Neuronal stem cell (in vitro differentiated cells): ENCODE data around the gene SEC24C.

Experiments
- DNase-seq: peaks from one replicate; pipeline ENCODE4 v3.0.0-alpha.2; 2013; ENCODE audit warnings: low spot score
- H2AFZ ChIP-seq: one replicate; pipeline ENCODE4 v1.6.1; 2013; ENCODE audit warnings: mild to moderate bottlenecking, low read length, inconsistent platforms
- H2AK5ac ChIP-seq: 2 replicates; pipeline ENCODE4 v1.6.1; 2013; ENCODE audit warnings: low read depth, mild to moderate bottlenecking, inconsistent platforms, low read length, moderate library complexity, mixed read lengths
- H2BK120ac ChIP-seq: 2 replicates; pipeline ENCODE4 v1.6.1; 2013; ENCODE audit warnings: low read depth, mild to moderate bottlenecking, inconsistent platforms, low read length, moderate library complexity, mixed read lengths
- H2BK12ac ChIP-seq: one replicate; pipeline ENCODE4 v1.6.1; 2013; ENCODE audit warnings: low read length, inconsistent platforms
- H2BK15ac ChIP-seq: 2 replicates; pipeline ENCODE4 v1.6.1; 2013; ENCODE audit warnings: mild to moderate bottlenecking, low read length, inconsistent platforms, mixed read lengths
- H2BK5ac ChIP-seq: one replicate; pipeline ENCODE4 v1.6.1; 2013; ENCODE audit warnings: inconsistent platforms, mild to moderate bottlenecking, low read length, moderate library complexity
- H3K14ac ChIP-seq: one replicate; pipeline ENCODE4 v1.6.1; 2013; ENCODE audit warnings: low read length, inconsistent platforms
- H3K18ac ChIP-seq: 2 replicates; pipeline ENCODE4 v1.6.1; 2013; ENCODE audit warnings: low read length, inconsistent platforms
- H3K23ac ChIP-seq: 2 replicates; pipeline ENCODE4 v1.6.1; 2013; ENCODE audit warnings: low read depth, mild to moderate bottlenecking, mixed read lengths, low read length, inconsistent platforms; ENCODE audit not compliant: poor library complexity
- H3K27ac ChIP-seq: replicated peaks from 3 replicates; pipeline ENCODE4 v1.5.1; 2013; ENCODE audit warnings: low read length, inconsistent platforms
- H3K27me3 ChIP-seq, 3 experiments: 2 replicates each; pipeline ENCODE4 v1.6.1; 2013; ENCODE audit warnings: low read length in 3 of 3, mild to moderate bottlenecking in 2 of 3, inconsistent platforms in 1 of 3, low read depth in 1 of 3, mixed read lengths in 1 of 3, moderate library complexity in 1 of 3; ENCODE audit not compliant: control insufficient read depth in 3 of 3, insufficient read depth in 3 of 3
- H3K36me3 ChIP-seq, 2 donors: replicated peaks in 1 of 2; 2 replicates each; pipeline ENCODE4 v1.6.1; 2013; ENCODE audit warnings: low read length in 2 of 2; ENCODE audit not compliant: control insufficient read depth in 2 of 2, insufficient read depth in 2 of 2
- H3K4ac ChIP-seq: 2 replicates; pipeline ENCODE4 v1.6.1; 2013; ENCODE audit warnings: inconsistent platforms, mild to moderate bottlenecking, low read length, moderate library complexity
- H3K4me1 ChIP-seq, 2 donors: 1 replicate in 1 of 2; 2 replicates in 1 of 2; pipeline ENCODE4 v1.6.1; 2013; ENCODE audit warnings: low read length in 2 of 2, low read depth in 1 of 2; ENCODE audit not compliant: control insufficient read depth in 2 of 2, insufficient read depth in 1 of 2
- H3K4me2 ChIP-seq: one replicate; pipeline ENCODE4 v1.6.1; 2013; ENCODE audit warnings: mild to moderate bottlenecking, low read length, inconsistent platforms; ENCODE audit not compliant: insufficient read depth, poor library complexity, severe bottlenecking
- H3K4me3 ChIP-seq, 2 donors: 2 replicates each; pipeline ENCODE4 v1.5.1; 2013; ENCODE audit warnings: low read length in 2 of 2, mild to moderate bottlenecking in 2 of 2, inconsistent platforms in 1 of 2, moderate library complexity in 1 of 2
- H3K79me1 ChIP-seq: one replicate; pipeline ENCODE4 v1.6.1; 2013; ENCODE audit warnings: low read depth, mild to moderate bottlenecking, inconsistent platforms, low read length, moderate library complexity
- H3K9ac ChIP-seq: one replicate; pipeline ENCODE4 v1.6.1; 2013; ENCODE audit warnings: mild to moderate bottlenecking, low read depth, low read length, inconsistent platforms; ENCODE audit not compliant: poor library complexity
- H3K9me3 ChIP-seq, 2 donors: replicated peaks in 1 of 2; 2 replicates each; pipeline versions ENCODE3 to v1.6.1; 2013; ENCODE audit warnings: low read length in 2 of 2, mild to moderate bottlenecking in 2 of 2, inconsistent platforms in 1 of 2, low read depth in 1 of 2, mixed read lengths in 1 of 2, moderate library complexity in 1 of 2; ENCODE audit not compliant: control insufficient read depth in 2 of 2, insufficient read depth in 1 of 2
- H4K8ac ChIP-seq: one replicate; pipeline ENCODE4 v1.6.1; 2013; ENCODE audit warnings: low read depth, mild to moderate bottlenecking, inconsistent platforms, low read length, moderate library complexity
- H4K91ac ChIP-seq: one replicate; pipeline ENCODE4 v1.6.1; 2013; ENCODE audit warnings: low read length, low read depth, mild to moderate bottlenecking, inconsistent platforms; ENCODE audit not compliant: poor library complexity
- WGBS, 2 donors: extraction: QIAGEN DNeasy Blood & Tissue Kit; methylation state at CpG; one replicate each; pipeline ENCODE4 v1.1.7; 2013; ENCODE audit warnings: missing lambda C conversion rate in 2 of 2, mixed read lengths in 1 of 2; ENCODE audit not compliant: insufficient read length in 2 of 2, insufficient replicate concordance in 1 of 2; ENCODE audit errors: extremely low coverage in 2 of 2; 5-methylcytosine and 5-hydroxymethylcytosine counted together

The SEC24C gene

DNA sequence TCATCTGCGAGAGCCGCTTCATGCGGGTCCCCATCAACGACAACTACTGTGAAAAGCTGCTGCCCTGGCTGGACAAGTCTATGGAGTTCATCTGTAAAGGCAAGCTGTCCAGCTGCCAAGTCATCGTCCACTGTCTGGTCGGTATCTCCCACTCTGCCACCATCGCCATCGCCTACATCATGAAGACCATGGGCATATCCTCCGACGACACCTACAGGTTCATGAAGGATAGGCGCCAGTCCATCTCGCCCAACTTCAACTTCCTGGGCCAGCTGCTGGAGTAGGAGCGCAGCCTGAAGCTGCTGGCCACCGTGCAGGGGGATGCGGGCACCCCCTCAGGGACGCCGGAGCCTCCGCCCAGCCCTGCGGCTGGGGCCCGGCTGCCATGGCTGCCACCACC lies 11.7 kb upstream of the SEC24C start:
- no peak overlapping the region for H3K4ac ChIP-seq
- H3K36me3 ChIP-seq: peaks cover 9 to 42% of the 10 kb centered on the region in 2 donors
- H3K9me3 ChIP-seq: no peaks in the 10 kb centered on the region
- no peak overlapping the region for H3K4me2 ChIP-seq
- no peak overlapping the region for H2AK5ac ChIP-seq
- H3K27ac ChIP-seq: no peak overlapping the region
- DNase-seq: no peak
- H3K23ac ChIP-seq: no peak overlapping the region
- H3K79me1 ChIP-seq: peaks cover 17% of the 10 kb centered on the region
- H3K4me1 ChIP-seq: no peaks in the 10 kb centered on the region
- H2BK5ac ChIP-seq: no peak overlapping the region
- no CpG with 5 or more reads among the region's 20 CpGs for WGBS, 2 donors
- H4K8ac ChIP-seq: no peak overlapping the region
- no peak overlapping the region for H3K14ac ChIP-seq
- H2BK15ac ChIP-seq: no peak overlapping the region
- no peak overlapping the region for H2BK120ac ChIP-seq
- H3K27me3 ChIP-seq: no peaks in the 10 kb centered on the region
- H3K18ac ChIP-seq: no peak overlapping the region
- H2AFZ ChIP-seq: no peak overlapping the region
- no peak overlapping the region for H3K9ac ChIP-seq
- no peak overlapping the region for H2BK12ac ChIP-seq
- H4K91ac ChIP-seq: no peak overlapping the region
- H3K4me3 ChIP-seq: peak overlapping the region in 1 of 2 donors; percentile 4

GRCh38 chr10:73732931-73733623 lies 11.1 kb upstream of the SEC24C start:
- H3K4me1 ChIP-seq: no peaks in the 10 kb centered on the region

DNA sequence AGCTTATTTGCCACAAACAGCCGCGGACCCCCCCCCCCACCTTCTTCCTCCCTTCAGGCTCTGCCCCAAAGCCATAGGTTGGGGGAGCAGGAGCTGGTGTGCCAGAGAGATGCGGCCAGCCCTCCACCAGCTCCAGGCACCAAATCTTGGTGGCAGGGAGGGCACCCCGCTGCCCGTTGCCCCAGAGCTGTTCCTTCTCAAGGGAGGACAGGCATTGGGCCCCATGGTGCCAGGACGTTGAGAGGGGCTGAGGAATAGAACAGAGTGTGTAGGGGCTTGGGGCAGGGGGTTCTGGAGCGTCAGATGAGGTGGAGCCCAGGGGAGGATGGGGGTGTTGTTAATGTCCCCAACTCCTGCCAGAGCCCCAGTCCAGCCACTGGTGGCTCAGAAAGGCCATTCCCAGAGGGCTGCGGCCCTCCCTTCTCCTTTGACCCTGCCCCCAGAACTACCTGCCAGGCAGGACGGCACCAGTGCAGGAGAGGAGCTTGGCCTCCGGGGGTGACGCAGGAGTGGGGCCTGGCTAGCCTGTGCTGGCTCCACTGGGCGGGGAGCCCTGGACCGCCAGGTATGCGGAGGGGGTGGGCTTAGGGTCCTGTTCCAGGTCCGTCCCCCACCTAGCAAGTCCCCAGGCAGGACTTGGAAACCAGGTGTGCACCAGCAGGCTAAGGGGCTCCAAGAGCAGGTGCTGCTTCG lies 10.0 kb upstream of the SEC24C start:
- H2BK5ac ChIP-seq: no peak overlapping the region
- H3K18ac ChIP-seq: no peak overlapping the region
- no peak overlapping the region for H2BK12ac ChIP-seq
- H3K9me3 ChIP-seq: no peaks in the 10 kb centered on the region
- H3K4me3 ChIP-seq: no peak overlapping the region
- H3K36me3 ChIP-seq: peaks cover 7 to 36% of the 10 kb centered on the region in 2 donors
- H3K4me2 ChIP-seq: no peak overlapping the region
- no peak overlapping the region for H3K9ac ChIP-seq
- DNase-seq: no peak
- H4K91ac ChIP-seq: no peak overlapping the region
- no peak overlapping the region for H3K4ac ChIP-seq
- no peak overlapping the region for H3K27ac ChIP-seq
- H2AK5ac ChIP-seq: no peak overlapping the region
- no peak overlapping the region for H2BK120ac ChIP-seq
- H3K79me1 ChIP-seq: peaks cover 17% of the 10 kb centered on the region
- no peak overlapping the region for H2AFZ ChIP-seq
- no peak overlapping the region for H2BK15ac ChIP-seq
- H3K23ac ChIP-seq: no peak overlapping the region
- H3K14ac ChIP-seq: no peak overlapping the region
- H3K4me1 ChIP-seq: no peaks in the 10 kb centered on the region
- H3K27me3 ChIP-seq: no peaks in the 10 kb centered on the region
- no peak overlapping the region for H4K8ac ChIP-seq
- WGBS, 2 donors: no CpG with 5 or more reads among the region's 16 CpGs

More at GRCh38 chr10:73732931-73733623, 11.1 kb upstream of the SEC24C start:
- Histone ChIP-seq H3K9me3 (no peaks in the 10 kb centered on the region), H3K36me3 (peaks cover 9 to 38% of the 10 kb centered on the region in 2 donors), H2AFZ (no peak overlapping the region), H2BK5ac (no peak overlapping the region), H2BK12ac (no peak overlapping the region), H3K4me2 (no peak overlapping the region), H2BK120ac (no peak overlapping the region), H3K18ac (no peak overlapping the region), H3K27me3 (no peaks in the 10 kb centered on the region), H4K8ac (no peak overlapping the region), H2BK15ac (no peak overlapping the region), H3K79me1 (peaks cover 17% of the 10 kb centered on the region), H3K4ac (no peak overlapping the region), H4K91ac (no peak overlapping the region), H3K4me3 (no peak overlapping the region), H3K9ac (no peak overlapping the region), H3K27ac (no peak overlapping the region), H3K14ac (no peak overlapping the region), H3K23ac (no peak overlapping the region), H2AK5ac (no peak overlapping the region)
- DNase-seq: no peak
- WGBS, 2 donors: no CpG with 5 or more reads among the region's 84 CpGs

DNA sequence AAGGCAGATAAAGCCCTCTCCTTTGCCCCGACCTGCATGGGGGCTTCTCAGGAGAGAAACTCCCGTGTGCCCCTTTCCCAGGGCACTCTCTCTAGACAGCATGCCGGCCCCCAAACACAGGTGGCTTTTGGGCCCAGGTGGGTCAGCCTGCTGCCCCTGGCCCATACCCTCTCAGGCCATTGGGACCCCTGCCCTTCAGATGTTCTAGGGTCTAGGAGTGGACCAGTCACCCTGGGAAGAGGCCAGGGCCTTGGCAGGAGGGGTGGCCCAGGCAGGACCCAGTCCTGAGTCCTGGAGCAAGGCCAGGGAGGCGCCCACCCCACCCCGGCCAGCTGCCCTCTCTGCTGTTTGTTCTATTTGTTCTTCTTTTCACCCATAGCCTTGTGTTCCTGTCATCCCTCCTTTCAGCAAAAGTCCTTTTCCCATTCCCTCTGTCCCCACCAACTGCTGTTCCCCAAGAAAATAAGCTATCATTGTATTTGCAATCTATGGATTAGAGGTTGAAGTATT lies 9.3 kb upstream of the SEC24C start:
- Histone ChIP-seq H3K4me2 (no peak overlapping the region), H2BK5ac (no peak overlapping the region), H3K27me3 (no peaks in the 10 kb centered on the region), H2AFZ (no peak overlapping the region), H3K9me3 (no peaks in the 10 kb centered on the region), H3K18ac (no peak overlapping the region), H3K4ac (no peak overlapping the region), H2BK120ac (no peak overlapping the region), H3K4me3 (no peak overlapping the region), H2BK15ac (no peak overlapping the region), H4K91ac (no peak overlapping the region), H3K23ac (no peak overlapping the region), H3K36me3 (peaks cover 7 to 36% of the 10 kb centered on the region in 2 donors), H3K27ac (no peak overlapping the region), H4K8ac (no peak overlapping the region), H2AK5ac (no peak overlapping the region), H3K9ac (no peak overlapping the region), H3K79me1 (peaks cover 17% of the 10 kb centered on the region), H3K14ac (no peak overlapping the region), H2BK12ac (no peak overlapping the region), H3K4me1 (no peaks in the 10 kb centered on the region)
- no peak for DNase-seq
- WGBS, 2 donors: no CpG with 5 or more reads among the region's 5 CpGs
